GM19023 (cell line): ENCODE data around the gene PLCL2.

Source experiments
- ATAC-seq: cut with Tn5 transposase; IDR thresholded peaks from one replicate; pipeline ENCODE4 v1.9.1; 2021; ENCODE audit warnings: mild to moderate bottlenecking, moderate library complexity; ENCODE audit not compliant: unreplicated experiment

PLCL2 gene

GRCh38 chr3:16913264-16913580 lies 28.5 kb downstream of the PLCL2 start:
- ATAC-seq, result peak; percentile 2

- no peak for ATAC-seq
Measured at GRCh38 chr3:16916840-16917239, 32.1 kb downstream of the PLCL2 start.

DNA sequence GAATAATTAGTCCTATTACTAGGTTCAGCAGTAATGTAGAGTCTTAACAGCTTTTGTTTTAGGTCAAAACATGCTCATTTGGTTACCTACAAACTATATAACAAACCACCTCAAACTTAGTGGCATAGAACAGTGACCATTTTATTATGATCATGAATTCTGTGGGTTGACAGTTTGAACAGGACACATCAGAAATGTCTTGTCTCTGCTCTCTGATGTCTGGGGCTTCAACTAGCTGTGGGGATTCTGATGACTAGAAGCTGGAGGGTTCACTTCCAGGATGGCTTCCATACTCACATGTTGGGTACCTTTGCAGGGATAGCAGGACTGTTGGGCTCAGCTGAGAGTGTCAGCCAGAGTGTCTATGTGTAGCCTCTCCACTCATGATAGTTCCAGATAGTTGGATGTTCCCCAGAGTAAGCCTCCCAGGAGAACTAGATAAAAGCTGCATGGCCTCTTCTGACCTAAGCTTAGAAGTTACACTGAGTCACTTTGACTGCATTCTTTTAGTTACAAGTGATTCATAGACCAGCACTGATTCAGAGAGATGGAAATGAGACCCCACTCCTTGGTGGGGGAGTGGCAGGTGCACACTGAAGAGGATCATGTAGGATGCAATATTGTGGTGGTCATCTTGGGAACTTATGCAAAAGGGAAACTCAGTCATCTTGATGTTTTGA lies 32.6 kb downstream of the PLCL2 start:
- ATAC-seq, result no peak

GRCh38 chr3:16917980-16918682 lies 33.4 kb downstream of the PLCL2 start:
- ATAC-seq, result no peak

DNA sequence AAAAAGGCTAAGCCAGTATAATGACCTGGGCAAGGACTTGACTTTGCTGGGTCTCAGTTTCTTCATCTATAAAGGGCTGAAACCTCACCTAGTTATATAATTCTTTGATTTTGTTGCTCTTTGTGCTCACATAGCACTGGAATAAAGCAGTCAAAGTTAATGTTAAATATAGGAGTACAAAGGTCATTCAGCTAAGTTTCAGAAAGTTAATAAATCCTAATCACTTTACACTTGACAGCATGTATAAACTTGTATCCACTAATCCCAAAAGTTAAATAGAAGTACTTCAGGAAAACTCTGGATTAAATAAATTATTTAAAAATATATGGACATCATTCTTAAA lies 33.9 kb downstream of the PLCL2 start:
- ATAC-seq, result no peak

DNA sequence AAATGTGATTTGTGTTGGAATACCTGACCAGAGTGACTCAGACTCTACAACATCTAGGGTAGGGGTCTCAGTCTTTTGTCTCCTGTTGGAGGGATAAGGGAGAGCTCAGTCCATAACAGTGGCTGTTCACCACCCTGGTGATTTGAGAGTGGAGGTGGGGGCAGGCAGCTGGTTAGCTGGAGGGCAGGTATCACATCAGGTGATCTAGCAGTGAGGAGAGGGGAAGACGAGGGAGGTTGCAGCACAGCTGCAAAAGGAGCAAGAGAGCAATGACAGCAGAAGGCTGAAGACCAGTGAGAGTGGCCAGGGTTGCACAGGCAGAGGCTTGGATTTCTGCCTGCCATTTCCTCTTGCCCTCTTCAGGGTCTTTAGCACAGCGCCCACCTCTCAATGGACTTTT lies 38.4 kb downstream of the PLCL2 start:
- ATAC-seq, result no peak

- ATAC-seq, result no peak
Measured at GRCh38 chr3:16927485-16927884, 42.7 kb downstream of the PLCL2 start.

GRCh38 chr3:16928386-16929132 lies 43.8 kb downstream of the PLCL2 start:
- ATAC-seq, result no peak

DNA sequence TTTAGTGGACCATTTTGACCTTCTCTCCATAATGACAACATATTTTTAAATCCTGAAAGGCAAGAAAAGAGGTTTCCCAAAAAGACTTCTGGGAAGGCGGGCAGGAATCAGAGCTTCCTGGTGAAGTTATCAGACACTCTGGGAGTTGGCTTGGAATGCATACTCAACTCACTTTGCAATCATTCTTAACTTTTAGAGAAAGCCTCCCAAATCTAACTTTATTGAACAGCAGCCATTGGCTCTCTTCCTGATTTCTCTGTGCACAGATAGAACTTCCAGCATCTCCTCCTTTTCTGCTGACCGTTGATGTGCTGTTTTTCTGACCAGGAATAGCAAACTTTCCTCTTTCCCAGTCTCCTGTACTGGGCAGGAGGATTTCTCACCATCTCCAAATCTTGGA lies 44.6 kb downstream of the PLCL2 start:
- no peak for ATAC-seq

DNA sequence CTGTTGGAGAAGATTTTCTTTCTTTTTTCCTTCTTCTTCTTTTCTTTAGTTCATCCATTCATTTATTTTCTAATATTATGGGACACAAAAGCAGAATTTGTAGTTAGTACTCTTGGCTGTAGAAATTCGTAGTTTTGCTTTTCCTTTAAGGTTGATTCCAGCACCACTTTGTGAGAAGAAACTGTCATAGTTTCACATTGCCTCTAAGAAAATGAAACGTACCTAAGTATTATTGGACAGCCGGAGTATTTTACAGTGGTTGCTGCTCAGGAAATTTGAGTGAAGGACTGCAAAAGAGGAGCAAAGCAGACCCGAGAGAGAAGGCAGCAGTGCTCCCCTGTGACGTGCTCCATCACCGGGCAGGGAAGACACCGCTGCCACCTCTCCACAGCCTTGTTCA lies 48.1 kb downstream of the PLCL2 start:
- ATAC-seq, result no peak

DNA sequence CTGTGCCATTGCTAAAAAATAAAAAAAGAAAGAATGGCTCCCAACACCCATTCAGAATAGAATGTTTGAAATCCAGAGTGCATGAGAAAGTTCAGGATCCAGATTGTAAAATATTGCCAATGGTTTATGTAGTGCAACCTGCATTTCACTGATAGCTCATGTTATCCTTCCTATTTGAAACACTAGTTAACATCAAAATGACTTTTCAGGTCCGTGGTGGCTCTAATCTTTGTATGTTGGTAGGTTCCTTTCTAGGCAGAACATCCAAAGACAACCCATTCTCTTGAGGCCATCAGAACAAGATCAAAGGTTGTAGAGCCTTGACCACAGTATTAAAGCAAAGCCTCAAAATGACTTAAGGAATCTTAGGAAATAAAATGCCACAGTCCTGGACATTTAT lies 51.0 kb downstream of the PLCL2 start:
- ATAC-seq, result no peak

DNA sequence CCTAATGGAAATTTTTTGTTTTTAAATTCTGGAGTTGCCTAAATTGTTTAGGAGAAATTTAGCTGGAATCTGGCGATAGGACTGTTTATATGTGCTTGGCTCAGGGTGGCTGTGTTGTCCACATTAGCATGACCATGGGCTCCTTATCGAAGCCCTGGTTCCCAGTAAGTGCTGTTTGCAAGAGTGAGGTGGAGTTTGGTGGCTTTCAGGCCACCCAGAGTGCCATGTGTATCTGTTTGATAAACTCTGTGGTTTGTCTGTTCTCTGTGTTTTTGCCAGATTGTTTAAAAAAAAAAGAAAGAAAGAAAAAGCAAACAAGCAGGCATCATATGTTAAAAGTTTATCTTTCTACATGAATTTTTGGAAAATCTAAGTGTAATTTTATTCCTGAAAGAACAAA lies 51.5 kb downstream of the PLCL2 start:
- ATAC-seq, result no peak

- no peak for ATAC-seq
Measured at GRCh38 chr3:16936676-16937230, 52.0 kb downstream of the PLCL2 start.

- ATAC-seq, result no peak
Measured at GRCh38 chr3:16937326-16937845, 52.6 kb downstream of the PLCL2 start.

DNA sequence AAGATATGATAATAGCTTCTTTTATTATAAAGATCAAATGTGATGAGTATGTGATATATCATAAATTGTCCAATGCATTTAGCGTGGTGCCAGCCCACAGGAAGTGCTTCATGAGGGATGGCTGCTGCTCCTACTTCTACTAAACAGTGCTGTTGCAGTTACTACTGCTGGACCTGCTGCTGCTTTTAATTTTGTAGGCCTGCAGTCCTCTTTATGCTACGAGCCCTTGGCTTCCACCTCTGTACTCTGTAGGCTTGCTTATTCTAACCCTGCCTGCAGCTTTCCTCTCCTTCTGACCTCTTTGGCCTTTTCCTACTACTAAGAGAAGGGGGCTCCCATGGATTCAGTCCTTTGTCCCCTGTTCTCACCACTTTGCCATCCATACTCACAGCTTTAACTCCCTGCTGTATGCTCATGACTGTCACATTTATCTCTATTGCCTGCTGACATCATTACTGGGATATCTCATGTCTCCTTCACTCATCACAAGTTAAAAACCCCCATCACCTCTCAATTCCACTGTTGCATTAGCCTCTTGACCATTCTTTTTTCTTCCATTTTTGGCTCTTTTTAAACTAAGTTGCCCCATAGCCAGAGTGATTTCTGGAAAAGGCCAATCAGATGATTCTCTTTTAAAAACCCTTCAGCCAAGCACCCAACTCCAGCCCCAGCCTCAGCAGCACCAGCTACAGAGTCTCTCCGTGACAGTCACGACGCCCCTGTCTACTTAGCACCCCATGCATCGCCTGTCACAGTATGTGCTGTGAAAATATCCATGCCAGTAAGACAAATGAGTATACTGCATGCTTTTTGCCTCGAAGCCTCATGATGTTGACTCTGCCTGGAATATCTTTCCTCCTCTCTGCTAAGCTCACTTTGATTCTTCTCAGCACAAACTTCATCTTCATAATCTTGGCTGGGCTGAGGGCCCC lies 56.3 kb downstream of the PLCL2 start:
- no peak for ATAC-seq

- no peak for ATAC-seq
Measured at GRCh38 chr3:16942955-16943354, 58.2 kb downstream of the PLCL2 start.

- no peak for ATAC-seq
Measured at GRCh38 chr3:16943857-16944256, 59.1 kb downstream of the PLCL2 start.

DNA sequence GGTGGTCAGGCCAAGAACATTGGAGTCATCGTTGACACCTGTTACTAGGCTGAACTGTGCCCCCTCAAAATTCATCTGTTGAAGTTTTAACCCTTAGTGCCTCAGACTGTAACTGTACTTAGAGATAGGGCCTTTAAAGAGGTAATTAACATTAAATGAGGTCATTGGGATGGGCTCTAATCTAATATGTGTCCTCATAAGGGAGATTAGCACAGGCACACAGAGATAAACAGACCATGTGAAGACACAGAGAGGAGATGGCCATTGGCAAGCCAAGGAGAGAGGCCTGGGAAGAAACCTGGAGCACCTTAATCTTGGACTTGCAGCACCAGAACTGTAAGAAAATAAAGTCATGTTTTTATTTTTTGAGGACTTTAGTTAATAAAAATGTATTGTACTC lies 59.6 kb downstream of the PLCL2 start:
- no peak for ATAC-seq

- no peak for ATAC-seq
Measured at GRCh38 chr3:16945330-16945729, 60.6 kb downstream of the PLCL2 start.

- ATAC-seq, result no peak
Measured at GRCh38 chr3:16950282-16950681, 65.5 kb downstream of the PLCL2 start.

DNA sequence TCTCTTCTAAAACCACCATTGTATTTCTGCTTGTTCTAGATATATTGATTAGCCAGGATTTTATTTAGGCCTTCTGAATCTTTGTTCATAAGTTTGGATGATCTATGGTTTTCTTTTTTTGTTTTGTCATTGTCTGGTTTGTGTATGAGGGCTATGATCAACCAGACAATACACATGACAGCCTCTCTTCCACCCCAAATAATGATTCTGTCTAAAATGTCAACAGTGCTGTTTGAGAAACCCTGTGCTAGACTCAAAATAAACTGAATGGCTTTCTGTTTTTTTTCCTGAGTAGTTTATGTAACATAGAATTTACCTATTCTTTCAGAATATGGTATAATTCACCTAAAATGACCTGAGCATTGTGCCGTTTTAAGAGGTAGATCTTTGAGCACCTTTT lies 66.1 kb downstream of the PLCL2 start:
- no peak for ATAC-seq
